ENCODE measurements around the gene LRP1B.

LRP1B gene

GRCh38 chr2:141490886-141491285 lies 639.9 kb downstream of the LRP1B start:
- TF ChIP-seq CTCF (IDR thresholded peaks at IDR 0.05; ENCODE audit: control insufficient read depth, extremely low read depth, insufficient read depth) = no peak
- no peak overlapping the region for H3K4me3 ChIP-seq (ENCODE audit: low read depth, low read length)
- DNase-seq (ENCODE audit: low read depth) = no peak

GRCh38 chr2:141482697-141483096 lies 648.1 kb downstream of the LRP1B start:
- H3K4me3 ChIP-seq (ENCODE audit: low read depth, low read length) = no peak overlapping the region
- DNase-seq (ENCODE audit: low read depth) = no peak
- no peak for TF ChIP-seq CTCF (IDR thresholded peaks at IDR 0.05; ENCODE audit: control insufficient read depth, extremely low read depth, insufficient read depth)

- DNase-seq (ENCODE audit: low read depth) = no peak
- no peak overlapping the region for H3K4me3 ChIP-seq (ENCODE audit: low read depth, low read length)
- no peak for TF ChIP-seq CTCF (IDR thresholded peaks at IDR 0.05; ENCODE audit: control insufficient read depth, extremely low read depth, insufficient read depth)
These were observed 655.0 kb downstream of the LRP1B start for GRCh38 chr2:141475801-141476200.

- no peak overlapping the region for H3K4me3 ChIP-seq (ENCODE audit: low read depth, low read length)
- no peak for TF ChIP-seq CTCF (IDR thresholded peaks at IDR 0.05; ENCODE audit: control insufficient read depth, extremely low read depth, insufficient read depth)
- peak; percentile 73 for DNase-seq (ENCODE audit: low read depth)
These were observed 662.1 kb downstream of the LRP1B start for GRCh38 chr2:141468761-141469160.

GRCh38 chr2:141467331-141467730 lies 663.5 kb downstream of the LRP1B start:
- H3K4me3 ChIP-seq (ENCODE audit: low read depth, low read length) = no peak overlapping the region
- no peak for DNase-seq (ENCODE audit: low read depth)
- no peak for TF ChIP-seq CTCF (IDR thresholded peaks at IDR 0.05; ENCODE audit: control insufficient read depth, extremely low read depth, insufficient read depth)

GRCh38 chr2:141464995-141465394 lies 665.8 kb downstream of the LRP1B start:
- TF ChIP-seq CTCF (IDR thresholded peaks at IDR 0.05; ENCODE audit: control insufficient read depth, extremely low read depth, insufficient read depth) = no peak
- DNase-seq (ENCODE audit: low read depth) = no peak
- no peak overlapping the region for H3K4me3 ChIP-seq (ENCODE audit: low read depth, low read length)

- DNase-seq (ENCODE audit: low read depth) = no peak
- H3K4me3 ChIP-seq (ENCODE audit: low read depth, low read length) = no peak overlapping the region
- TF ChIP-seq CTCF (IDR thresholded peaks at IDR 0.05; ENCODE audit: control insufficient read depth, extremely low read depth, insufficient read depth) = no peak
These were observed 672.5 kb downstream of the LRP1B start for GRCh38 chr2:141458351-141458750.

Measured in LNCaP clone FGC (cell line).